Glomerular visceral epithelial cell (primary cell): ENCODE results near the gene RAD51.
A peak's percentile ranks its signal among the peaks of the same experiment; 100 is the strongest.
"Not testable (repeated sequence)": the region's sequence is repeated elsewhere in the genome, so short reads cannot be mapped to it uniquely, and the experiment has no call there.

Experiments used
- DNase-seq: peaks from one replicate; pipeline ENCODE4 v3.0.0-alpha.2; 2016; ENCODE audit errors: extremely low spot score

Gene RAD51

DNA sequence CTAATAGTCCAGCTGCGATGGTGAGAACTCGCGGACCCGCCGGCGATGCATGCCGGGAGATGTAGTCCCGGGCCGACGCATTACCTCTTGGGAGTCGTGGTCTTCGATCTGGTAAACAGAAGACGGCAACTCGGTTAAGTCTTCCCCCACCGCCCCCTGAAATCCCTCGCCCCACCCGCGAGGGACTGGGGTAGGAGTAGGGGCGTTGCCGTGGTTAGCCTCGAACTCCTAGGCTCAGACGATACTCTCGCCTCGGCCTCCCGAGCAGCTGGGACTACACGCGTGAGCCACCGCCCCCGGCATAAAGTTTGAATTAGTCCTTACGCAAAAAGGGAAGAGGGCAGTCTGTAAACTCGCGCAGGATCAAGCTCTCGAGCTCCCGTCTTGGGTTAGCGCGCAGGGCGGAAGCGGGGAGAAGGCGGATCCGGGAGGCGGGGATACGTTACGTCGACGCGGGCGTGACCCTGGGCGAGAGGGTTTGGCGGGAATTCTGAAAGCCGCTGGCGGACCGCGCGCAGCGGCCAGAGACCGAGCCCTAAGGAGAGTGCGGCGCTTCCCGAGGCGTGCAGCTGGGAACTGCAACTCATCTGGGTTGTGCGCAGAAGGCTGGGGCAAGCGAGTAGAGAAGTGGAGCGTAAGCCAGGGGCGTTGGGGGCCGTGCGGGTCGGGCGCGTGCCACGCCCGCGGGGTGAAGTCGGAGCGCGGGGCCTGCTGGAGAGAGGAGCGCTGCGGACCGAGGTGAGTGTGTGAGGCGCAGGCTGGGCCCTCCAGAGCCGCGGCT lies at the start of gene RAD51:
Gene RAD51 (plus strand): TSS at position 487 of the 781 bp plus-strand sequence. CDS start 3,585 bp downstream, outside the sequence.
- DNase-seq = peak; percentile 93

DNA sequence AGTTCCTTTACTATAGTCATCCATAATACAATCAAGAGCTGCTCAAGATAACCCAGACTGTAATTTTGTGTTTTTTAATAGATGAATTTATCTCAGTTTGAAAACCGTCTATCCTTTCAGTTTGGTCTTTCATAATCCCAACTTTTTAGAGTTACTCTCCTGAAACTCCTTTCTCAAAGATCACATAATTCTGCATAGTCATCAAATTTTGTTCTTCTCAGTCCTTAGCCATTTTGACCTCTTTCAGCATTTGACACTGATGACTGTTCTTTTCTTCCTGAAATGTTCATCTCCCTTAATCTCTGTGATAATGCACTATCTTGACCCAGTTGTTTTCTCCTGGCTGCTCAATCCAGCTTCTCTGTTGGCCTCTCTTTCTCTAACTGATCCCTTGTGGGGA lies 47.5 kb upstream of the RAD51 start:
- no peak for DNase-seq

DNA sequence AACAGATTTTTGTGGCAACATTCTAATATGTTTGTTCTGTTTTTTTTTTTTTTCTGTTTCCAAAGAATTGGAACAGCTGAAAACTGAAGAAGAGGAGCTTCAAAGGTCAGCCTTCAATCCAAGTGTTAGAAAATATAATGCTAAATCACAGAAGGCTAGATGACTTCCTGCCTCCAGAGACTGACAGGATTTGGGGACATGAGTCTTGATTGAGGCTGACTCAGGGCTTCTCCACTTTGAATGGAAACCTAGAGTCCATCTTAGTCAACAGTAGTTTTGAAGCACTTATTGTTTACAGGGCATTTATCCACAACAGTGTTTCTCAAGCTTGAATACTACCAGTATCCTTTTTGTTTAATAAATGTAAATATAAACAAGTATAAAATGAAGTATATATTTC lies 44.5 kb upstream of the RAD51 start:
- no peak for DNase-seq

DNA sequence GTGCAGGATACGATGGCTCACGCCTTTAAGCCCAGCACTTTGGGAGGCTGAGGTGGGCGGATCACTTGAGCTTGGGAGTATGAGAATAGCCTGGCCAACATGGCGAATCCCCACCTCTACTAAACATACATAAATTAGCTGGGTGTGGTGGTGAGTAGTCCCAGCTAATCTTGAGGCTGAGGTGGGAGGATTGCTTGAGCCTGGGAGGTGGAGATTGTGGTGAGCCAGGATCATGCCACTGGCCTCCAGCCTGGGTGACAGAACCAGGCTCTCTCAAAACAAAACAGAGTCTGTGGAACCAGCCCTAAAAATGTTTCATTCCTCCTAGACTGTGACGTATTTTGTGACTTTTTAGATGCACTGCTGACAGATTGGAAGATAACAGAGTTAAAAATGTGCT lies 34.3 kb upstream of the RAD51 start:
- no peak for DNase-seq

DNA sequence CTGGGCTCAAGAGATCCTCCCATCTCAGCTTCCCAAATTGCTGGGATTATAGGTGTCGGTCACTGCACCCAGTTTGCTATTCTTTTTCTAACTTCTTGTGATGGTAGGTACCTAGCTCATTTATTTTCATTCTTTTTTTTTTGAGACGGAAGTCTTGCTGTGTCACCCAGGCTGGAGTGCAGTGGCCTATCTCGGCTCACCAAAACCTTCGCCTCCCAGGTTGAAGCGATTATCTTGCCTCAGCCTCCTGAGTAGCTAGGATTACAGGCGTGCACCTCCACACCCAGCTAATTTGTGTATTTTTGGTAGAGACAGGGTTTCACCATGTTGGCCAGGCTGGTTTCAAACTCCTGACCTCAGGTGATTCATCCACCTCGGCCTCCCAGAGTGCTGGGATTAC lies 30.1 kb upstream of the RAD51 start:
- no peak for DNase-seq

- not testable (repeated sequence) for DNase-seq
Measured at GRCh38 chr15:40676290-40676689, 18.7 kb upstream of the RAD51 start.

DNA sequence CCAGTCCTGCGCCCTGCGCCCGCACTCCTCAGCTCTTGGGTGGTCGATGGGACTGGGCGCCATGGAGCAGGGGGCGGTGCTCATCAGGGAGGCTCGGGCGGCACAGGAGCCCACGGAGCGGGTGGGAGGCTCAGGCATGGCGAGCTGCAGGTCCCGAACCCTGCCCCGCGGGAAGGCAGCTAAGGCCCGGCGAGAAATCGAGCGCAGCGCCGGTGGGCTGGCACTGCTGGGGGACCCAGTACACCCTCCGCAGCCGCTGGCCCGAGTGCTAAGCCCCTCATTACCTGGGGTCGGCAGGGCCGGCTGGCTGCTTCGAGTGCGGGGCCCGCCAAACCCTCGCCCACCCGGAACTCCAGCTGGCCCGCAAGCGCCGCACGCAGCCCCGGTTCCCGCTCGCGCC lies 18.1 kb upstream of the RAD51 start:
- not testable (repeated sequence) for DNase-seq

DNA sequence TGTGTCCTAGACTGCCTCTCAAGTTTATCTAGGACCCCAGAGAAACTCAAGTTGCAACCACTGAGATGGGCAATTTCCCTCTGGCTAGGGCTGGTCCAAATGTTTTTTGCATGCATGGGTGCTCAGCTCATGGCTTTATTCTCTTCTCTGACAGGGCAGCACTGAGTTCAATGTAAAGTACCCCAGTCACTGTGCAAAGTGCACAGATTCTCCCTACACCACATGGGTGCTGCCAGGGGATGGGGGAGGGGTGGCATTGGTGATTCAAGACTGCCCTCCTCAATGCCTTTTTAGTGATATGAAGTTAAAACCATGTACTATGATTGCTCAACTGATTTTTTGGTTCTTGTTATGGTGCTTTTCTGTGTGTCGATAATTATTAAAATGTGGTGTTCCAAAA lies 14.8 kb upstream of the RAD51 start:
- no peak for DNase-seq

DNA sequence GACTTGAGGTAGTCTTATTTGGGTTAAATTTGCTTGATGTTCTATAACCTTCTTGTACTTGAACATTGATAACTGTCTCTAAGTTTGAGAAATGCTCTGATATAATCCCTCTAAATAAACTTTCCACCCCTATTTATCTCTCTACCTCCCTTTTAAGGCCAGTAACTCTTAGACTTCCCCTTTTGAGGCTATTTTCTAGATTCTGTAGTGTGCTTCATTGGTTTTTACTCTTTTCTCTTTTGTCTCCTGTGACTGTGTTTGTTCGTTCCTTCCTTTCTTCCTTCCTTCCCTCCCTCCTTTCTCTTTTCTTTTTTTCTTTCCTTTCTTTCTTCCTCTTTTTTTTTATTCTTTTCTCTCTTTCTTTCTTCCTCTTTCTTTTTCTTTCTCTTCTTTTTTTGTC lies 14.0 kb upstream of the RAD51 start:
- not testable (repeated sequence) for DNase-seq

- DNase-seq = no peak
Measured at GRCh38 chr15:40684381-40684780, 10.6 kb upstream of the RAD51 start.

GRCh38 chr15:40685376-40685775 lies 9.6 kb upstream of the RAD51 start:
- no peak for DNase-seq

DNA sequence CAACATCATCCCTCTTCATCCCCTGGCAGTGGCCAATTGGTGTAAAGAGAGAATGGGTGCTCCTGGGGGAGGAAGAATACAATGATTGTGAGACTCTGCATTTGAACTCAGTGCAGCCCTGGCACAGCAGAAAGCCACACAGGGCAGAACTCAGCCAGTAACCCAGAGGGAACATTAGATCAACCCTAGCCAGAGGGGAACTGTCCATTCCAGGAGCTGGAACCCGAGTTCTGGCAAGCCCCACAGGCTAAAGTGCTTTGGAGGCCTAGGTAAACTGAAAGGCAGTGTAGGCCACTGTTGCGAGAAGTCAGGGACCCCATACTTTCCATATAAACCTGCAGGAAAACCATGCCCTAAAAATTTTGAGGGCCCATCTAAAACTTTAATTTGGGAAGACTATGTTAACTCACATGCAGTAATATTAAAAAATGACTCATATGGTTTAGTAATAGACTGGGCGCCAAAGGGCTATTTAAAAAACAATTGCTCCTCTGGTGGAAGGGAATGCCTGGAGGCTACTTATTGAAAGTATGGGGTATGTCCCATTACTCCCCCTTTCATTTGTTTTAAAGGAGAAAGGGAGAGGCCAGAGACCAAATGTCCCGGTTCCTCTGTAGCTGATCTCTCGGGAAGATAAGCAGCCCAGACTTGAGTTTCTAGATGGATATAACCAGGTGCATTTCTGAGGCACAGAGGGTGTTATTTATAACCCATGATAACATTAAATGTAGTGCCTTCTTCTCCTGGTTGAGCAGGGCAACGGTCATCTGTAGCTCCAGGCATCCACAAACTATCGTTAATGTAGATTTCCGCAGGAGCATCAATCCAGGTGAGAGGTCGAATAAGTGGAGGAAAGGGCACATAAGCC lies 5.8 kb upstream of the RAD51 start:
- no peak for DNase-seq

GRCh38 chr15:40691737-40692136 lies 3.2 kb upstream of the RAD51 start:
- DNase-seq = no peak

- peak; percentile 25 for DNase-seq
Measured at GRCh38 chr15:40693904-40694687, 878 bp upstream of the RAD51 start.

DNA sequence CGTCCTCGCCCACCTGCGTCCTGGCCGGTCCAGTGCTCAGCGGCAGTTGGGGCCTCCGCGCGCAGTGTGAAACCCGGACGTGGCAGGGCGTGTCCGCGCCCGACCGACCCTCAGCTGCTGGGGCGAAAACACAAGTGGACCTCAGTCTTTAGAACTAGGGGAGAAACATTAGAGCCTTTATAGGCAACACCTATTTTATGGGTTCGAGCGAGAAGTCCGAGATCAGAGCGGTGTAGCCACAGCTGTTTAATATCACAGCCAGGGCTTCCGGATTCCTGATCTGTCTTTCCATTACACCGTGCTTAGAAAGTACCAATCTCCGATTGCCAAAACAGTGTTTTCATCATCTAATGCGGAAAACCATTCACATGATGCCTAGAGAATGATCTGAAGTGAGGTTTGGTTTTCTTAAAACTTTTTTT lies 506 bp downstream of the RAD51 start:
- peak; percentile 43 for DNase-seq

GRCh38 chr15:40696228-40696627 lies 1.3 kb downstream of the RAD51 start:
- DNase-seq = no peak

GRCh38 chr15:40697916-40698315 lies 2.9 kb downstream of the RAD51 start:
- DNase-seq = no peak

DNA sequence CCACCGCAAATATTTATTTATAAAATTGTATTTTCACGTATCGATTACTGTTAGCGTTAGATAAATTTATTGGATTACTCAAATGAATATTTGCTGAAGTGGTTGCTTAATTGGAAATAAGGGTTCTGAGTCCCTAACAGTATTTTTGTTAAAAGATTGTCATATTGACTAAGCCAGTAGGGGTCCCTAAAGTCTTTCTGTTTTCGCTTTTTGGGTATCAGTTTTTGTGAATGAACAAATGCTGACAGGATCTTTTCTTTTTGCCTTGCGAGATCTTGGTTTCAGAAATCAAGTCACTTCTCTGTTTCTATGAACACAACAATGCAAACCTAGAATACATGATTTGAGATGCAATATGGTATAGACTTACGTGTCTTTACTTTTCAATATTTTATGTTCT lies 7.1 kb downstream of the RAD51 start:
- DNase-seq = no peak

- no peak for DNase-seq
Measured at GRCh38 chr15:40706121-40706520, 11.1 kb downstream of the RAD51 start.

- no peak for DNase-seq
Measured at GRCh38 chr15:40714144-40714543, 19.2 kb downstream of the RAD51 start.

GRCh38 chr15:40716165-40716564 lies 21.2 kb downstream of the RAD51 start:
- no peak for DNase-seq

- DNase-seq = no peak
Measured at GRCh38 chr15:40721701-40722100, 26.7 kb downstream of the RAD51 start.
